Measurements from ENCODE around the gene PTPRM. TPM values are rescaled to one million over a fixed set of nuclear protein-coding genes. Genes with fewer than 3 reads are reported as not detected.

The PTPRM gene
- total and polyA plus RNA-seq, 5 donors from 2014 or later: 1.1 to 4.6 (median 3.6) TPM

- H3K36me3 Mint-ChIP-seq: no peaks in the 10 kb centered on the region
Observed at GRCh38 chr18:7923105-7923504, 356.0 kb downstream of the PTPRM start.

GRCh38 chr18:7924616-7925015 is 357.5 kb downstream of the PTPRM start:
- H3K9me3 Mint-ChIP-seq: peaks cover 0 to 5% (median 4%) of the 10 kb centered on the region in 7 donors
- peak overlapping the region in 1 of 4 donors; percentile 40 for H3K4me3 Mint-ChIP-seq
- H3K27me3 Mint-ChIP-seq: peaks cover 6% of the 10 kb centered on the region
- no peaks in the 10 kb centered on the region for H3K36me3 ChIP-seq (ENCODE audit: control insufficient read depth, insufficient read depth, low read length)
- no peak overlapping the region for H3K4me3 ChIP-seq (ENCODE audit: low read depth, low read length)
- H3K36me3 Mint-ChIP-seq: no peaks in the 10 kb centered on the region
- no peaks in the 10 kb centered on the region for H3K9me3 ChIP-seq (ENCODE audit: control insufficient read depth in 2 of 2, low read length in 2 of 2)
- no peaks in the 10 kb centered on the region for H3K4me1 Mint-ChIP-seq
- no peaks in the 10 kb centered on the region for H3K4me1 ChIP-seq (ENCODE audit: control insufficient read depth, insufficient read depth, low read length, poor library complexity, severe bottlenecking)
- no peaks in the 10 kb centered on the region for H3K27me3 ChIP-seq (ENCODE audit: control insufficient read depth, insufficient read depth, low read length)
- no peak for ATAC-seq (ENCODE audit: low read depth in 2 of 2)
- no peak overlapping the region for H3K27ac ChIP-seq (ENCODE audit: insufficient read depth, low read length, poor library complexity, severe bottlenecking)
- no peak overlapping the region for H3K27ac Mint-ChIP-seq
- no peak for DNase-seq

More at GRCh38 chr18:7923105-7923504, 356.0 kb downstream of the PTPRM start:
- Histone ChIP-seq H3K27me3 (ENCODE audit: control insufficient read depth, insufficient read depth, low read length) (no peaks in the 10 kb centered on the region), H3K4me1 (ENCODE audit: control insufficient read depth, insufficient read depth, low read length, poor library complexity, severe bottlenecking) (no peaks in the 10 kb centered on the region), H3K9me3 (ENCODE audit: control insufficient read depth in 2 of 2, low read length in 2 of 2) (no peaks in the 10 kb centered on the region), H3K4me3 (ENCODE audit: low read depth, low read length) (no peak overlapping the region), H3K27ac (ENCODE audit: insufficient read depth, low read length, poor library complexity, severe bottlenecking) (no peak overlapping the region), H3K36me3 (ENCODE audit: control insufficient read depth, insufficient read depth, low read length) (no peaks in the 10 kb centered on the region)
- no peak overlapping the region for H3K4me3 Mint-ChIP-seq
- no peak for ATAC-seq (ENCODE audit: low read depth in 2 of 2)
- H3K27me3 Mint-ChIP-seq: peaks cover 6% of the 10 kb centered on the region
- DNase-seq: no peak
- H3K27ac Mint-ChIP-seq: no peak overlapping the region
- peaks cover 0 to 9% (median 4%) of the 10 kb centered on the region in 7 donors for H3K9me3 Mint-ChIP-seq
- no peaks in the 10 kb centered on the region for H3K4me1 Mint-ChIP-seq

GRCh38 chr18:7926526-7926925 is 359.4 kb downstream of the PTPRM start:
- DNase-seq (no peak), ATAC-seq (ENCODE audit: low read depth in 2 of 2) (no peak)
- no peaks in the 10 kb centered on the region for H3K36me3 ChIP-seq (ENCODE audit: control insufficient read depth, insufficient read depth, low read length)
- no peaks in the 10 kb centered on the region for H3K4me1 ChIP-seq (ENCODE audit: control insufficient read depth, insufficient read depth, low read length, poor library complexity, severe bottlenecking)
- Mint-ChIP-seq H3K27me3 (peaks cover 6% of the 10 kb centered on the region), H3K27ac (no peak overlapping the region), H3K36me3 (no peaks in the 10 kb centered on the region), H3K4me1 (no peaks in the 10 kb centered on the region), H3K9me3 (peaks cover 0 to 4% (median 1%) of the 10 kb centered on the region in 7 donors), H3K4me3 (no peak overlapping the region)
- H3K27me3 ChIP-seq (ENCODE audit: control insufficient read depth, insufficient read depth, low read length): no peaks in the 10 kb centered on the region
- H3K9me3 ChIP-seq (ENCODE audit: control insufficient read depth in 2 of 2, low read length in 2 of 2): no peaks in the 10 kb centered on the region
- H3K27ac ChIP-seq (ENCODE audit: insufficient read depth, low read length, poor library complexity, severe bottlenecking): no peak overlapping the region
- H3K4me3 ChIP-seq (ENCODE audit: low read depth, low read length): no peak overlapping the region

GRCh38 chr18:7927119-7927518 is 360.0 kb downstream of the PTPRM start:
- Histone ChIP-seq H3K9me3 (ENCODE audit: control insufficient read depth in 2 of 2, low read length in 2 of 2) (no peaks in the 10 kb centered on the region), H3K4me1 (ENCODE audit: control insufficient read depth, insufficient read depth, low read length, poor library complexity, severe bottlenecking) (no peaks in the 10 kb centered on the region), H3K27me3 (ENCODE audit: control insufficient read depth, insufficient read depth, low read length) (no peaks in the 10 kb centered on the region), H3K36me3 (ENCODE audit: control insufficient read depth, insufficient read depth, low read length) (no peaks in the 10 kb centered on the region), H3K4me3 (ENCODE audit: low read depth, low read length) (no peak overlapping the region), H3K27ac (ENCODE audit: insufficient read depth, low read length, poor library complexity, severe bottlenecking) (no peak overlapping the region)
- peaks cover 6% of the 10 kb centered on the region for H3K27me3 Mint-ChIP-seq
- H3K27ac Mint-ChIP-seq: no peak overlapping the region
- no peaks in the 10 kb centered on the region for H3K36me3 Mint-ChIP-seq
- DNase-seq (no peak), ATAC-seq (ENCODE audit: low read depth in 2 of 2) (no peak)
- H3K4me1 Mint-ChIP-seq: no peaks in the 10 kb centered on the region
- no peak overlapping the region for H3K4me3 Mint-ChIP-seq
- peaks cover 0 to 4% (median 0%) of the 10 kb centered on the region in 7 donors for H3K9me3 Mint-ChIP-seq

- H3K9me3 Mint-ChIP-seq: peaks cover 0 to 4% (median 0%) of the 10 kb centered on the region in 7 donors
- H3K4me3 Mint-ChIP-seq: no peak overlapping the region
- no peak overlapping the region for H3K27ac Mint-ChIP-seq
- no peaks in the 10 kb centered on the region for H3K36me3 Mint-ChIP-seq
- peaks cover 6% of the 10 kb centered on the region for H3K27me3 Mint-ChIP-seq
- Histone ChIP-seq H3K4me1 (ENCODE audit: control insufficient read depth, insufficient read depth, low read length, poor library complexity, severe bottlenecking) (no peaks in the 10 kb centered on the region), H3K4me3 (ENCODE audit: low read depth, low read length) (no peak overlapping the region), H3K27ac (ENCODE audit: insufficient read depth, low read length, poor library complexity, severe bottlenecking) (no peak overlapping the region), H3K36me3 (ENCODE audit: control insufficient read depth, insufficient read depth, low read length) (no peaks in the 10 kb centered on the region), H3K27me3 (ENCODE audit: control insufficient read depth, insufficient read depth, low read length) (no peaks in the 10 kb centered on the region), H3K9me3 (ENCODE audit: control insufficient read depth in 2 of 2, low read length in 2 of 2) (no peaks in the 10 kb centered on the region)
- ATAC-seq (ENCODE audit: low read depth in 2 of 2) (no peak), DNase-seq (no peak)
- H3K4me1 Mint-ChIP-seq: no peaks in the 10 kb centered on the region
Observed at GRCh38 chr18:7931763-7932162, 364.6 kb downstream of the PTPRM start.

GRCh38 chr18:7937268-7937667 is 370.2 kb downstream of the PTPRM start:
- DNase-seq (no peak), ATAC-seq (ENCODE audit: low read depth in 2 of 2) (no peak)
- Mint-ChIP-seq H3K27me3 (no peaks in the 10 kb centered on the region), H3K4me3 (no peak overlapping the region), H3K4me1 (no peaks in the 10 kb centered on the region), H3K36me3 (no peaks in the 10 kb centered on the region), H3K9me3 (no peaks in the 10 kb centered on the region), H3K27ac (no peak overlapping the region)
- Histone ChIP-seq H3K9me3 (ENCODE audit: control insufficient read depth in 2 of 2, low read length in 2 of 2) (no peaks in the 10 kb centered on the region), H3K4me3 (ENCODE audit: low read depth, low read length) (no peak overlapping the region), H3K4me1 (ENCODE audit: control insufficient read depth, insufficient read depth, low read length, poor library complexity, severe bottlenecking) (no peaks in the 10 kb centered on the region), H3K27ac (ENCODE audit: insufficient read depth, low read length, poor library complexity, severe bottlenecking) (no peak overlapping the region), H3K27me3 (ENCODE audit: control insufficient read depth, insufficient read depth, low read length) (no peaks in the 10 kb centered on the region), H3K36me3 (ENCODE audit: control insufficient read depth, insufficient read depth, low read length) (no peaks in the 10 kb centered on the region)

GRCh38 chr18:7939521-7939920 is 372.4 kb downstream of the PTPRM start:
- Mint-ChIP-seq H3K27ac (no peak overlapping the region), H3K27me3 (no peaks in the 10 kb centered on the region), H3K4me1 (no peaks in the 10 kb centered on the region), H3K9me3 (peaks cover 0 to 2% (median 0%) of the 10 kb centered on the region in 7 donors), H3K36me3 (no peaks in the 10 kb centered on the region), H3K4me3 (no peak overlapping the region)
- H3K36me3 ChIP-seq (ENCODE audit: control insufficient read depth, insufficient read depth, low read length): no peaks in the 10 kb centered on the region
- H3K27ac ChIP-seq (ENCODE audit: insufficient read depth, low read length, poor library complexity, severe bottlenecking): no peak overlapping the region
- no peaks in the 10 kb centered on the region for H3K27me3 ChIP-seq (ENCODE audit: control insufficient read depth, insufficient read depth, low read length)
- no peaks in the 10 kb centered on the region for H3K4me1 ChIP-seq (ENCODE audit: control insufficient read depth, insufficient read depth, low read length, poor library complexity, severe bottlenecking)
- no peak for DNase-seq
- ATAC-seq (ENCODE audit: low read depth in 2 of 2): no peak
- no peaks in the 10 kb centered on the region for H3K9me3 ChIP-seq (ENCODE audit: control insufficient read depth in 2 of 2, low read length in 2 of 2)
- no peak overlapping the region for H3K4me3 ChIP-seq (ENCODE audit: low read depth, low read length)

- no peak overlapping the region for H3K27ac Mint-ChIP-seq
- DNase-seq (no peak), ATAC-seq (ENCODE audit: low read depth in 2 of 2) (no peak)
- H3K27ac ChIP-seq (ENCODE audit: insufficient read depth, low read length, poor library complexity, severe bottlenecking): no peak overlapping the region
- H3K9me3 Mint-ChIP-seq: peaks cover 0 to 2% (median 0%) of the 10 kb centered on the region in 7 donors
- no peak overlapping the region for H3K4me3 ChIP-seq (ENCODE audit: low read depth, low read length)
- no peaks in the 10 kb centered on the region for H3K27me3 Mint-ChIP-seq
- H3K9me3 ChIP-seq (ENCODE audit: control insufficient read depth in 2 of 2, low read length in 2 of 2): no peaks in the 10 kb centered on the region
- H3K4me3 Mint-ChIP-seq: no peak overlapping the region
- H3K27me3 ChIP-seq (ENCODE audit: control insufficient read depth, insufficient read depth, low read length): no peaks in the 10 kb centered on the region
- no peaks in the 10 kb centered on the region for H3K4me1 Mint-ChIP-seq
- H3K4me1 ChIP-seq (ENCODE audit: control insufficient read depth, insufficient read depth, low read length, poor library complexity, severe bottlenecking): no peaks in the 10 kb centered on the region
- H3K36me3 ChIP-seq (ENCODE audit: control insufficient read depth, insufficient read depth, low read length): no peaks in the 10 kb centered on the region
- no peaks in the 10 kb centered on the region for H3K36me3 Mint-ChIP-seq
Observed at GRCh38 chr18:7940379-7940778, 373.3 kb downstream of the PTPRM start.
